ENCODE data around the gene MLLT6.

DNA sequence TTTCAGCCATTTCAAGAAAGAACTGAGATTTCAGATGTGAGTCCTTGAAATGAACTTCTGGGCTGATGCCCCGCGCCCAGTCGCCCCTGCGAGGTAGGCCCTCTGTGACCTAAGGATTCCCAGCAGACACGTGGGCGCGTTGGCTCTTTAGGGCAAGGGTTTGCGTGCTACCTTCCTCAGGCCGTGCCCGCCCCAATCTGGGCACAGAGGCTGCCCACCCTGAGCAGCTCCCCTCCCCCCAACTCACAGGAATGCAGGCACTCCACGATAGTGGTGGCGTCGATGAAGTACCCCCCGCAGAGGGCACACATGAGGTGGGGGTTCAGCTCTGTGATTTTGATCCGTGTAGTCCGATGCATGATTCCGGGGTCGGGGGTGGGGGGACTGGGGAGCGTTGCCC lies 35.0 kb downstream of the MLLT6 start:
- TF ChIP-seq CTCF (IDR thresholded peaks at IDR 0.05): no peak
- TF ChIP-seq POLR2A (IDR thresholded peaks at IDR 0.05): no peak
